A204.1 (cell line): ENCODE results near the gene CIB4.
"Not testable (repeated sequence)": the region's sequence is repeated elsewhere in the genome, so short reads cannot be mapped to it uniquely, and the experiment has no call there.

Experiments
- FAIRE-seq: peaks from 2 replicates; lab custom pipeline; 2012; peaks lifted over from hg19 to GRCh38; lab: Jason Lieb, UNC

CIB4 gene

DNA sequence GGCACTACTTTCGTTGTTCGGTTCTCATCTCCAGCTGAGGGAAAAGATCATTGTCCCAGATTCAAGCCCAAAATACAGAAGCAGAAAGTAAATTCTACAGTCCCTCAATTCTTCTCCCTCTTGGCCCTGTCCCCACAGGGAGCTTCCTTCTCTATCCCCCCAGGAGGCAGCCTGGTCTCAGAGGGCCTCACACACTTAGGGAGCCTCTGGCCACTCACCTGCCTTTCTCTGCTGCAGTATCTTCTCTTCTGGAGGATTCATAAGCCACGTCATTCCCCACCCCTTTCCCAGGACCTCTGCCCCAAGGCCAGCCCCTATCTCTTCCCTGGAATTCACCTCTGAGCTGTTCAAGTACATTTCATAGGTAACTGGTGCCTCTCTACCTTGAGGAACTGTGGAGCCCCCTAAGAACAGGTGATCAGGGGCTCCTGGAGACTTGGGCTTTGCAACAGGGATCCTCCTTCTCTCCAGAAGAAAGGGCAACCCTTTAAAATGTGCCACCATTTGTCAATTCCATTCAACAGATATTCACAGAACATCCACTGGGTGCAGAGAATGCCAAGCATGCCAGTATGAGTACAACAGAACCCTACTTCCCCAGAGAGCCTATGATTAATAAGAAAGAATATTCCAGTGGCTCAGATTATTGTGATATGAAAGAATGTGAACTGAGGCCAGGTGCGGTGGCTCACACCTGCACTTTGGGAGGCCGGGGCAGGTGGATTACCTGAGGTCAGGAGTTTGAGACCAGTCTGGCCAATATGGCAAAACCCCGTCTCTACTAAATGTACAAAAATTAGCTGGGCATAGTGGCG, 72.9 kb downstream of the CIB4 start:
- no peak for FAIRE-seq

GRCh38 chr2:26567534-26567933, 73.6 kb downstream of the CIB4 start:
- FAIRE-seq: no peak

GRCh38 chr2:26566731-26567130, 74.4 kb downstream of the CIB4 start:
- not testable (repeated sequence) for FAIRE-seq

- no peak for FAIRE-seq
These were observed 75.1 kb downstream of the CIB4 start for GRCh38 chr2:26566081-26566375.

DNA sequence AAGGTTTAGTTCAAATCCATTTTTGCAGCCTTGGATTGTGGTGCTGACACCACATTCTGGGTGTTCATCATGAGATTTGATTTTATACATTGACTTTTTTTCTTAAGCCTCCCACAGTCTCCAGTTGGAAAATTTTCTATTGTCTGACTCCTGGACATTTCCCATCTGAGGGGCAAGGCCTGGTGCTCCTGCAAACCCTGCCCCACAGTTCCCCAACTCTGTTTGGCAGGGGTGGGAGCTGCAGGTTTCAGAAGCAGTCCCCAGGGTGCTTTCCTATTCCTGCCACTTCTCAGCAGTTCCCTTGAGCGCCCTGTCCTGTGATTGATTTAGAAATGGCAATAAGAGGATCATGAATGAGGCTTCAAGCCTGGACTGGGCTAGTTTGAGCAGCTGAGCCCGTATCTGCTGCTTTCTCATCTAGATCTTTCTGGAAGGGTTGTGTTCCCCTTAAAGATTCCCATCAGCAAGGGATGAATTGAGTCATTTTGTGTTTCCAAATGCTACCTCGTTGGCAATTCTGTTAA, 77.0 kb downstream of the CIB4 start:
- no peak for FAIRE-seq

GRCh38 chr2:26563686-26564085, 77.5 kb downstream of the CIB4 start:
- no peak for FAIRE-seq

DNA sequence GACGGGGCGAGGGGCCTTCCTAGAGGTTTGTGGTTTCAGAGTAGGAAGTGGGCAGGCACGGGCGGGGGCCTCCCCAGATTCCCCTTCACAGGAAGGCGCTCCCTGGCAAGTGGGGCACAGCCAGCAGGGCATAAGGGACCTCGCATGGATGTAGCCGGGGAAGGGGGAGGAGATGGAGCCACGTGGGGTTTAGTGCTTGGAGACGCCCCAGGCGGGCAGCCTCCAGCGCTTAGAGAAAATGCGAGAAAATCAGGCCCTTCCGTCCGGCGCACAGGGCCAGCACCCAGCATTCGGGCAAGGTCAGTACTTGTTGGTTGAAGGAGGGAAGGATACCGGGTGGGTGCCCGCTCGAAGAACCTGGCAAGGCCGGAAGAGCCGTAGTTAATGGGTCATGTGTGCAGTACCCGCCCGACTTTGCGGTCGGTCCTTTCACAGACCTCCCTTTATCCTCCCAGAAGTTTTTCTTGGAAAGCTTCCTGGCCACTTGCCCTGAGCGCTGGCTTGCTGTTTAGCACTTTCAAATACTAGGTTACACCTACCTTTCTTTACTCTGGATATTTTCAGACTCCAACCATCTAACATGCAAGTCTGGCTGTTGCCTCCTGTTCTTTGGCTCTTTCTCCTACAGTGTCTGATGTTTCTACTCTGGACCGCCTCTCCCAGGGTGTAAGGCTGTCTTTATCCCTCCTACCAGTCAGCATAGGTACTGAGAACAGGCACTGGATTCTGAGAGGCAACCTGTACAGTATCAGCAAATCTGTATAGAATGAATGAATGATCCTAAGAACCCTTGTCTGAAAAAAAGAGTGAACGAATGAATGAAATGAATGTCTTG, 78.1 kb downstream of the CIB4 start:
- no peak for FAIRE-seq

DNA sequence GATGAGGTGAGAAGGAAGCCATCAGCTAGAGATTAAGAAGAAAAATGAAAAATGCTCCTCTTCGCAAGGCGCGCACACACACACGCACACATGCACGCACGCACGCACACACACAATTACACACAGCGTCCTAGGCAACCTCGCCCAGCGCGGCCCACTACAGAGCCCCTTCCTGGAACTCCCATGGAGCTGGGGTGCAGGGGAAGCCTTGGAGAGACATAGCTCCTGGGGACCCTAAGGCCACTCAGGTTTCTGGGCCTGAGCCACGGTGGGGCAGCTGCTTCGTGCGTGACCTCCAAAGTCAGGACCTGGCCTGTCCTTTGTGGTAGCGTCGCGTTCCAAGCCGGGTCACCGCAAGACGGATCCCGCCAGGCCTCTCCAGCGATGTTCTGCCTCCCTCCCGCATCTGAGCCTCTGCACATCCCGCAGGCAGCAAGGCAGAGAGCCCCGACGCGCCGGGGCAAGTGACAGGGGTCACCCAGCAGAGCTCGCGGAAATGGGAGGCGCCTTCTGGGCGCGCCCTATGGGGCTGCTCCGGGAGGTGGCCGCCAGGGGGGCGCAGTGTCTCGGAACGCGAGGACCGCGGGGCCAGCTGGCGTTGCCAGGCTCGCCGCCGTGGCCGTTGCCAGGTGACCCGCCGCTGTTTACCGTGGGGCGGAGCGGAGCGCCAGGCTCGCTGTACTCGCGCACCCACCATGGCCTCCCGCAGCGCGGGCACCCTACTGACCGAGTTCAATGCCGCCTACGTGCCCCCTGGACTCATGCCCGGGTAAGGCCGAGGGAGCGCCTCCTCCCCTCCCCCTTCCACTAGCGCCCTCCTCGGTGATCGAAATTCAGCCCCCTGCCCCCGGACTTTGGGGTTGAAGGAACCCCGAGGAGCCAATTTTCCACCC, 79.0 kb downstream of the CIB4 start:
- FAIRE-seq: no peak

DNA sequence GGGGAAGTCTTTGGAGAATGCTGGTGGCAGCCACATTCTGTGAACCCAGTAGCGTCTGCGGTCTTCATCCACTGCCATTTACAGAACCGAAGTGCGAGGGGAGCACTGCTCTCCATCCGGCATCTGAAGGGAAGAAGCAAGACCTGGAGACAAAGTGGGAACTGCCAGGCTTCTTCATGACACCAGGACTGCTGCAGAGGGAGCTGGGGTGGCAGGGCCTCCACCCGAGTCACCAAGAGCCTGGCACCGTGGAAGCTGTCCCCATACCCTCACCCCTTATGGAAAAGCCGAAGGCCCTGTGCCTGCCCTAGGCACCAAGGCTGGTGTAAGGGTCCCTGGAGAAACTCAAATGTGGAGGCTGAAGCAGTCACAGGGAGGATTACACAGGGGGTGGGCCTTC, 79.8 kb downstream of the CIB4 start:
- no peak for FAIRE-seq

GRCh38 chr2:26560892-26561291, 80.3 kb downstream of the CIB4 start:
- no peak for FAIRE-seq

GRCh38 chr2:26559556-26559955, 81.6 kb downstream of the CIB4 start:
- FAIRE-seq: no peak

- FAIRE-seq: no peak
These were observed 82.1 kb downstream of the CIB4 start for GRCh38 chr2:26559044-26559405.

DNA sequence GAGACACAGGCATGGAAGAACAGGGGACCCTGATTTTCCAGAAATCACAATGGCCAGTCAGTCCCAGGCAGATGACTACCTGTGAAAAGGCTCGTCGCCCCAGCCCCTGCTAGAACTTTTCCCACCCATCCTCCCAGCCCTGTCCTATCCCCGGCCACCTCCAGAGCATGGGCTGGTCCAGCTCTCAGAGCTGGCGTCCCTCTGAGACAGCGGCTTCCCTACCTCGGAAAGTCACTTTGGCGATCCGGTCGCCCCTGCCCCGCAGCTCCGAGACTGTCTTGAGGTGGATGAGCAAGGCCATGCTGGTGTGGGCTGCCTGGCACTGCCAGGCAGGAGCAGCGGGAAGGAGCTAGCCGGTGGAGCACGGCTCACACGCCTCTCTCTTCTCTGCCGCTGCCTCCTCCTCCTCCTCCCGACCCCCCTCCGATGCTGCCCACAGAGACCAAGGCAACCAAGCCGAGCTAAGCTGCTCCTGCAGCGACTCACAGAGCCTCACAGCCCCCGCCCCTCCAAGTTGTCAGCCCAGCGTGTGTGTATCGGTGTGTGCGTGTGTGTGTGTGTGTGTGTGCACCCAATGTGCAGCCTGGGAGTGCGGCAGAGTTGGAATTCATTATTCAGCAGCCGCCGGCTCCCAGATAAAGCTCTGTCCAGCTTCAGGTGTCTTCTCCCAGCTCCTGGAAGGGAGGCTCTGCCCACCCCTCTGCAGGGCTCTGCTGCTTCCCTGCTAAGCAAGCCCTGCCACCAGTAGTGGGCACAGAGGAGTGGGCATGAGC, 82.7 kb downstream of the CIB4 start:
- no peak for FAIRE-seq

DNA sequence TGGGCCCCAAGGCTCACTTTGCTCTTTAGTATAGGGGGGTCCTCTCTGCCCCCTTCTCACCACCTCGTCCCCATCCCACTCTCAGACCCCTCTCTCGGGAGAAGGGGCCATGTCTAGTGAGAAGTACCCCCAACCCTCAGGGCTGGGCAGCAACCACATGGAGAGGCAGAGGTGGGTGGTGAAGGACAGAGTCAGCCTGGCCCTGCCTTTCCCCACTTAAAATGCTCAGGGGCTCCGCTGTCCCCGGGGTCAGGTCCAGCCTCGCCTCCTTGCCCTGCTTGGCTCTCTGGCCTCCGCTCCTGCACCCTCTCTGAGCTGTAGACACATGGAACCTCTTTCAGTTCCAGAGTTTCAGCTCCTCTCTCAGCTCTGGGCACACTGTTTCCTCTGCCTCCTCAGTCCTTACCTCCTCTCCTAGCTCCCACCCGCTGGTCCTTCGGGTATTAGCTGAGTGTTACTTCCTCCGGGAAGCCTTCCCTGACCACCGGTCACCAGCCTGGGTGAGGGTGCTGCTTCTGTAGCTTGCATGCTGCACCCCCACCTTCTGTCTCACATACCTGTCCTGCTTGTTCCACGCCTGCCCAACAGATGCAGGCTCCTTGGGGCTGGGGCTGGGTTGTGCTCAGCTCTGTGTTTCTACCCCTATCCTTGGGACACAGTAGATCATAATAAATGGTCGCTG, 83.8 kb downstream of the CIB4 start:
- FAIRE-seq: no peak

DNA sequence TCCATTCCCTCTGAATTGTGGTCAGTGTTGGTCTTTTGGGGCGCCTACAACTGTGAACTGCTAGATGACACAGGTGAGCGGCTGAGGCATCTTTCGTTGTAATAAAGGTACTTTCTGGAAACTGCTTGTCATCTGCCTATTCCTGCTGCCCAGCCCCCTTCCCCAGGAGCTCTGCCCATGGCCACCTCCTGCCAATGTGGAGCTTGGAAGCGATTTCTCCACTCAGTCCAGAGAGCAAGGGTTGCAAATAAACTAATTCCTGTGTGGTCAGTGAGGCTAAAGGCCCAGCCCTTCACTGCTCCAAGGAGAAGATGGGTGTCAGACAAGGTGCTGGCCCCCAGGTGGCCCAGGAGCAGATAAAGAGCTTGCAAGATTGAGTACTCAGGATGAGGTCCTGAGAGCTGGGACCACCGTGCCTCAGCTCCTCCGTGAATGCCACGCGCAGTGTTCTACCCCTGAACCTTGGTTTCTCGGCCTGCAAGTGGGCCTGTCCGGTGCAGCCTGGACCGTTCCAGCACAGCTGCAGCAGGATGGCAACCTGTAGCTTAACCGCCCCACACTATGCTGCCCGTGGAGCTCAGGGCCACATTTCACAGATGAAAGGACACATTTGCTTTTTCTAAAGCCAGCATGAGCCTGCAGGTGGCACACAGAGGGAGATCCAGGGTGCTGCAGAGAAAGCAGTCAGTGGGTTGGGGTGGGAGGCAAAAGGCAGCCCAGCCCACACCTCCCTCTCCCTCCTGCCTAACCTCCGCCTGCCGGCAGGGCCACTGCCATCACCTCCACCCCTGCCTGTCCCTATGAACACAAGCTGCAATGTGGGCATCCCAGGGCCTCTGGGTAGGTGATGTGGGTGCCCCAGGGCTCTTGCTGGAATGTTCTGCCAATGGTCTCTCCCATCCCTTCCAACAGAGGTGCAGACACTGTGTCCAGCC, 84.6 kb downstream of the CIB4 start:
- no peak for FAIRE-seq

DNA sequence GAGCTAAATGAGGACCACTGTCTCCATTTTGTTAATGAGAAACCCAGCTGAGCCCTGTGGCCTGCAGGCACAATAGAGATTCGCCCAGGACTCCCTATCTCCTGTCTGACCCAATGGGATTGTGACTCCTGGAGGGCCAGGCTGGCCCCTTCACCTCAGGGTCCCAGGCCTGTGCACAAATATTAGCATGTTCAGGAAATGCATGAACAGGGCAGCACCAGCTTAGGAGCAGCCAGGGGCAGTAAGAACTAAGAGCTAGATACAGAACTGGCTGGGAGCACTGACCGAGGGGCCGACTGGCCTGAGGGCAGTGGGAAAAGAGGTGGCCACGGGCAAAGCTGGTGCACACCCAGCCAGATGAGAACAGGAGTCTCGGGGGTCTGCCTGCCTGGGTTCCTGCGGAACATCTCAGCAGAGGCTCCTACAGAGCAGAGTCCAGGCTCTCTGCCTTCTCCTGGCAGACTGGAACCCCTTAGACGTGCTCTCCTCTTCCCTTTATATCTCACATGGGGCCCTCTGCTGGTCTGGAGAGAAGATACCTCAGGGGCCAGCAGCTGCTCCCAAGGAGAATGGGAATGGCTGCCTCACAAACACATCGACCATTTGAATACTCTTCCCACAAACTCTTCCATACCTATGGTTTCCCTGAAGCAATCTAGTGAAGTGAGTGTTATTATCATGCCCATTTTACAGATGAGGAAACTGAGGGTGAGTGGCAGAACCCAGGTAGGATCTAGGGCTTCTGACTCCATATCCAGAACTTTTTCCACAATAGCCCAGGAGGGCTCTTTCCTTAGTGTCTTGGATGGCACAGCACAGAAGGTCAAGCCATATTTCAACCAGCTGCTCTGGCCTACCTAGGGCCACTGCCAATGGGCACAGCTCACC, 85.7 kb downstream of the CIB4 start:
- no peak for FAIRE-seq

- no peak for FAIRE-seq
These were observed 88.4 kb downstream of the CIB4 start for GRCh38 chr2:26552641-26553374.

- FAIRE-seq: no peak
These were observed 90.7 kb downstream of the CIB4 start for GRCh38 chr2:26550276-26551015.
